ENCODE measurements around the gene LRMDA.

The LRMDA gene

GRCh38 chr10:76274933-76275332 is 843.5 kb downstream of the LRMDA start:
- H3K4me3 ChIP-seq (ENCODE audit: low read length) = no peak overlapping the region
- DNase-seq (ENCODE audit: low read depth) = no peak

DNA sequence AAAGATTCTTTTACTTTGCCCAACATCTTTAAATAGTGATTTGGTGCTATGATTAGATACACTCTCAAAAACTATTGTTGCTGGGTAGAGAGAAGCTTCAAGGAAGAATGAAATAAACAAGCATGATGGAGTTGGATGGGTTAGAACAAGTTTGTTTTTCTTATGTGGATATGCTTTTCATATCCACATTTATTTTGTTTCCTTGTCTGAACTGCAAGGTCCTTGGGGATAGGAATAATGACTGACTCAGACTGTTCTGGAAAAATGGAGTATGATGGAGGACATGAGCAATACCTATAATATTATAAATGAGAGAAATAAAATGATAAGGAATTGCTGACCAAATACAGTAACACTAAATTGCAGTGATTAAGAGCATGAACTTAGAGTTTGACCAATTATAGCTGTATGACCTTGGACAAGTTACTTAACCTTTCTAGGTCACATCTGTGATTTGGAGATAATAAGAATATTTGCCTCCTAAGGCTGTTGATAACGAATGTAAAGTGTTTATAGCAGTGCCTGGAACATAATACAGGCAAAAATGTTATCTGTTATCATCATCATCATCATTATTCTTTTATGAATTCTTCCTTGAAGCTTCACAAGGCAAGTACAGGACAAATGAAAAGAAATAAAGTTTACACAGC is 847.5 kb downstream of the LRMDA start:
- DNase-seq (ENCODE audit: low read depth) = no peak
- TF ChIP-seq, protein P1, sequence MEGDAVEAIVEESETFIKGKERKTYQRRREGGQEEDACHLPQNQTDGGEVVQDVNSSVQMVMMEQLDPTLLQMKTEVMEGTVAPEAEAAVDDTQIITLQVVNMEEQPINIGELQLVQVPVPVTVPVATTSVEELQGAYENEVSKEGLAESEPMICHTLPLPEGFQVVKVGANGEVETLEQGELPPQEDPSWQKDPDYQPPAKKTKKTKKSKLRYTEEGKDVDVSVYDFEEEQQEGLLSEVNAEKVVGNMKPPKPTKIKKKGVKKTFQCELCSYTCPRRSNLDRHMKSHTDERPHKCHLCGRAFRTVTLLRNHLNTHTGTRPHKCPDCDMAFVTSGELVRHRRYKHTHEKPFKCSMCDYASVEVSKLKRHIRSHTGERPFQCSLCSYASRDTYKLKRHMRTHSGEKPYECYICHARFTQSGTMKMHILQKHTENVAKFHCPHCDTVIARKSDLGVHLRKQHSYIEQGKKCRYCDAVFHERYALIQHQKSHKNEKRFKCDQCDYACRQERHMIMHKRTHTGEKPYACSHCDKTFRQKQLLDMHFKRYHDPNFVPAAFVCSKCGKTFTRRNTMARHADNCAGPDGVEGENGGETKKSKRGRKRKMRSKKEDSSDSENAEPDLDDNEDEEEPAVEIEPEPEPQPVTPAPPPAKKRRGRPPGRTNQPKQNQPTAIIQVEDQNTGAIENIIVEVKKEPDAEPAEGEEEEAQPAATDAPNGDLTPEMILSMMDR (conservative IDR thresholded peaks at IDR 0.05; ENCODE audit: low read depth, low read length) = no peak

More at GRCh38 chr10:76274933-76275332, 843.5 kb downstream of the LRMDA start:
- TF ChIP-seq, protein P1 (conservative IDR thresholded peaks at IDR 0.05; ENCODE audit: low read depth, low read length) = no peak

GRCh38 chr10:76281659-76282058 is 850.2 kb downstream of the LRMDA start:
- H3K4me3 ChIP-seq (ENCODE audit: low read length) = no peak overlapping the region
- DNase-seq (ENCODE audit: low read depth) = no peak
- TF ChIP-seq, protein P1 (conservative IDR thresholded peaks at IDR 0.05; ENCODE audit: low read depth, low read length) = no peak

More for the DNA sequence above, 847.5 kb downstream of the LRMDA start:
- H3K4me3 ChIP-seq (ENCODE audit: low read length) = no peak overlapping the region

GRCh38 chr10:76282061-76283025 is 850.9 kb downstream of the LRMDA start:
- no peak overlapping the region for H3K4me3 ChIP-seq (ENCODE audit: low read length)
- DNase-seq (ENCODE audit: low read depth) = no peak
- TF ChIP-seq, protein P1 (conservative IDR thresholded peaks at IDR 0.05; ENCODE audit: low read depth, low read length) = no peak

- TF ChIP-seq, protein P1 (conservative IDR thresholded peaks at IDR 0.05; ENCODE audit: low read depth, low read length) = no peak
- no peak for DNase-seq (ENCODE audit: low read depth)
- no peak overlapping the region for H3K4me3 ChIP-seq (ENCODE audit: low read length)
These were observed 852.9 kb downstream of the LRMDA start for GRCh38 chr10:76284351-76284750.

DNA sequence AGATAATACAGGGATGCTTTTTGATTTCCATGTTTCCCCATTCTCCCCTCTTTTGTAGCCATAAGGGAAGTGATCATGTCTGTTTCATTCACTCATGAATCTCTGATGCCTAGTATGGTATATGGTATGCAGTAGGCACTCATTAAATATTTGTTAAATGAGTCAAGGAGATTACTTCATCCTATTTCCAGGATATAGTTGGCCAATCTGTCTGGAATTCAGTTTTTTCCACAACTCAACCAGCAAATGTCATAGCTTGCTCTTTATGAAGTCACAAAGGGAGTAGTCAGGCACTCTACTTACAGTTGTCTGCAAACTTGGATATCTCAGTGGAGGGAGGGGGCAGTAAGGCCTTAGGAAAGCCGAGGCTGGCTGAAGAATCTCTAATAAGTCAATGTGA is 853.6 kb downstream of the LRMDA start:
- no peak for DNase-seq (ENCODE audit: low read depth)
- TF ChIP-seq, protein P1 (conservative IDR thresholded peaks at IDR 0.05; ENCODE audit: low read depth, low read length) = no peak
- H3K4me3 ChIP-seq (ENCODE audit: low read length) = no peak overlapping the region
